ENCODE measurements around the gene ENTREP1.
A peak's percentile ranks its signal among the peaks of the same experiment; 100 is the strongest.

ENTREP1 gene

GRCh38 chr9:69323861-69324260 lies 1.2 kb upstream of the ENTREP1 start:
- Histone ChIP-seq H3K27me3 (ENCODE audit: control insufficient read depth, insufficient read depth, low read length) (peaks cover 85% of the 10 kb centered on the region), H3K4me3 (ENCODE audit: low read length) (no peak overlapping the region), H3K4me1 (ENCODE audit: control insufficient read depth, insufficient read depth, low read length) (peaks cover 11% of the 10 kb centered on the region), H3K36me3 (ENCODE audit: insufficient read depth, low read length) (no peaks in the 10 kb centered on the region), H3K4me2 (ENCODE audit: low read length) (no peak overlapping the region), H3K9me3 (replicated peaks; ENCODE audit: low read length) (no peaks in the 10 kb centered on the region), H3K9ac (ENCODE audit: low read depth, low read length) (no peak overlapping the region)

GRCh38 chr9:69325409-69326212 lies 596 bp downstream of the ENTREP1 start:
- peaks cover 11% of the 10 kb centered on the region for H3K4me1 ChIP-seq (ENCODE audit: control insufficient read depth, insufficient read depth, low read length)
- H3K4me2 ChIP-seq (ENCODE audit: low read length) = peak overlapping the region; percentile 83
- H3K4me3 ChIP-seq (ENCODE audit: low read length) = peak overlapping the region; percentile 68
- peaks cover 77% of the 10 kb centered on the region for H3K27me3 ChIP-seq (ENCODE audit: control insufficient read depth, insufficient read depth, low read length)
- no peak overlapping the region for H3K9ac ChIP-seq (ENCODE audit: low read depth, low read length)
- no peaks in the 10 kb centered on the region for H3K36me3 ChIP-seq (ENCODE audit: insufficient read depth, low read length)
- no peaks in the 10 kb centered on the region for H3K9me3 ChIP-seq (replicated peaks; ENCODE audit: low read length)

- peaks cover 73% of the 10 kb centered on the region for H3K27me3 ChIP-seq (ENCODE audit: control insufficient read depth, insufficient read depth, low read length)
- H3K4me1 ChIP-seq (ENCODE audit: control insufficient read depth, insufficient read depth, low read length) = peaks cover 11% of the 10 kb centered on the region
- H3K4me3 ChIP-seq (ENCODE audit: low read length) = no peak overlapping the region
- no peaks in the 10 kb centered on the region for H3K9me3 ChIP-seq (replicated peaks; ENCODE audit: low read length)
- H3K9ac ChIP-seq (ENCODE audit: low read depth, low read length) = no peak overlapping the region
- no peak overlapping the region for H3K4me2 ChIP-seq (ENCODE audit: low read length)
- no peaks in the 10 kb centered on the region for H3K36me3 ChIP-seq (ENCODE audit: insufficient read depth, low read length)
Measured at GRCh38 chr9:69326261-69326660, 1.2 kb downstream of the ENTREP1 start.

- H3K9ac ChIP-seq (ENCODE audit: low read depth, low read length) = no peak overlapping the region
- H3K4me3 ChIP-seq (ENCODE audit: low read length) = no peak overlapping the region
- H3K36me3 ChIP-seq (ENCODE audit: insufficient read depth, low read length) = no peaks in the 10 kb centered on the region
- no peaks in the 10 kb centered on the region for H3K9me3 ChIP-seq (replicated peaks; ENCODE audit: low read length)
- H3K27me3 ChIP-seq (ENCODE audit: control insufficient read depth, insufficient read depth, low read length) = peaks cover 40% of the 10 kb centered on the region
- H3K4me1 ChIP-seq (ENCODE audit: control insufficient read depth, insufficient read depth, low read length) = peaks cover 2% of the 10 kb centered on the region
- no peak overlapping the region for H3K4me2 ChIP-seq (ENCODE audit: low read length)
Measured at GRCh38 chr9:69330580-69330979, 5.6 kb downstream of the ENTREP1 start.

GRCh38 chr9:69331444-69331843 lies 6.4 kb downstream of the ENTREP1 start:
- Histone ChIP-seq H3K4me3 (ENCODE audit: low read length) (no peak overlapping the region), H3K4me1 (ENCODE audit: control insufficient read depth, insufficient read depth, low read length) (no peaks in the 10 kb centered on the region), H3K9ac (ENCODE audit: low read depth, low read length) (no peak overlapping the region), H3K9me3 (replicated peaks; ENCODE audit: low read length) (no peaks in the 10 kb centered on the region), H3K36me3 (ENCODE audit: insufficient read depth, low read length) (no peaks in the 10 kb centered on the region), H3K4me2 (ENCODE audit: low read length) (no peak overlapping the region), H3K27me3 (ENCODE audit: control insufficient read depth, insufficient read depth, low read length) (peaks cover 32% of the 10 kb centered on the region)

- Histone ChIP-seq H3K4me2 (ENCODE audit: low read length) (no peak overlapping the region), H3K27me3 (ENCODE audit: control insufficient read depth, insufficient read depth, low read length) (peaks cover 26% of the 10 kb centered on the region), H3K4me1 (ENCODE audit: control insufficient read depth, insufficient read depth, low read length) (no peaks in the 10 kb centered on the region), H3K9me3 (replicated peaks; ENCODE audit: low read length) (no peaks in the 10 kb centered on the region), H3K36me3 (ENCODE audit: insufficient read depth, low read length) (no peaks in the 10 kb centered on the region), H3K9ac (ENCODE audit: low read depth, low read length) (no peak overlapping the region), H3K4me3 (ENCODE audit: low read length) (no peak overlapping the region)
Measured at GRCh38 chr9:69332067-69332685, 7.2 kb downstream of the ENTREP1 start.

- no peak overlapping the region for H3K4me3 ChIP-seq (ENCODE audit: low read length)
- no peaks in the 10 kb centered on the region for H3K9me3 ChIP-seq (replicated peaks; ENCODE audit: low read length)
- H3K9ac ChIP-seq (ENCODE audit: low read depth, low read length) = no peak overlapping the region
- no peak overlapping the region for H3K4me2 ChIP-seq (ENCODE audit: low read length)
- H3K4me1 ChIP-seq (ENCODE audit: control insufficient read depth, insufficient read depth, low read length) = no peaks in the 10 kb centered on the region
- no peaks in the 10 kb centered on the region for H3K36me3 ChIP-seq (ENCODE audit: insufficient read depth, low read length)
- peaks cover 11% of the 10 kb centered on the region for H3K27me3 ChIP-seq (ENCODE audit: control insufficient read depth, insufficient read depth, low read length)
Measured at GRCh38 chr9:69333716-69334115, 8.7 kb downstream of the ENTREP1 start.

GRCh38 chr9:69334317-69334716 lies 9.3 kb downstream of the ENTREP1 start:
- no peak overlapping the region for H3K4me3 ChIP-seq (ENCODE audit: low read length)
- H3K9ac ChIP-seq (ENCODE audit: low read depth, low read length) = no peak overlapping the region
- H3K9me3 ChIP-seq (replicated peaks; ENCODE audit: low read length) = no peaks in the 10 kb centered on the region
- no peaks in the 10 kb centered on the region for H3K36me3 ChIP-seq (ENCODE audit: insufficient read depth, low read length)
- H3K4me2 ChIP-seq (ENCODE audit: low read length) = no peak overlapping the region
- H3K4me1 ChIP-seq (ENCODE audit: control insufficient read depth, insufficient read depth, low read length) = no peaks in the 10 kb centered on the region
- H3K27me3 ChIP-seq (ENCODE audit: control insufficient read depth, insufficient read depth, low read length) = peaks cover 6% of the 10 kb centered on the region

GRCh38 chr9:69339620-69340019 lies 14.6 kb downstream of the ENTREP1 start:
- Histone ChIP-seq H3K36me3 (ENCODE audit: insufficient read depth, low read length) (no peaks in the 10 kb centered on the region), H3K4me2 (ENCODE audit: low read length) (no peak overlapping the region), H3K4me1 (ENCODE audit: control insufficient read depth, insufficient read depth, low read length) (no peaks in the 10 kb centered on the region), H3K9me3 (replicated peaks; ENCODE audit: low read length) (no peaks in the 10 kb centered on the region), H3K4me3 (ENCODE audit: low read length) (no peak overlapping the region), H3K27me3 (ENCODE audit: control insufficient read depth, insufficient read depth, low read length) (no peaks in the 10 kb centered on the region), H3K9ac (ENCODE audit: low read depth, low read length) (no peak overlapping the region)

GRCh38 chr9:69340631-69341030 lies 15.6 kb downstream of the ENTREP1 start:
- Histone ChIP-seq H3K4me3 (ENCODE audit: low read length) (no peak overlapping the region), H3K27me3 (ENCODE audit: control insufficient read depth, insufficient read depth, low read length) (no peaks in the 10 kb centered on the region)

GRCh38 chr9:69342769-69343168 lies 17.8 kb downstream of the ENTREP1 start:
- Histone ChIP-seq H3K36me3 (ENCODE audit: insufficient read depth, low read length) (no peaks in the 10 kb centered on the region), H3K9ac (ENCODE audit: low read depth, low read length) (no peak overlapping the region), H3K9me3 (replicated peaks; ENCODE audit: low read length) (no peaks in the 10 kb centered on the region), H3K4me2 (ENCODE audit: low read length) (no peak overlapping the region), H3K4me3 (ENCODE audit: low read length) (no peak overlapping the region), H3K4me1 (ENCODE audit: control insufficient read depth, insufficient read depth, low read length) (no peaks in the 10 kb centered on the region), H3K27me3 (ENCODE audit: control insufficient read depth, insufficient read depth, low read length) (no peaks in the 10 kb centered on the region)

More at GRCh38 chr9:69340631-69341030, 15.6 kb downstream of the ENTREP1 start:
- Histone ChIP-seq H3K4me1 (ENCODE audit: control insufficient read depth, insufficient read depth, low read length) (no peaks in the 10 kb centered on the region), H3K9ac (ENCODE audit: low read depth, low read length) (no peak overlapping the region), H3K36me3 (ENCODE audit: insufficient read depth, low read length) (no peaks in the 10 kb centered on the region), H3K4me2 (ENCODE audit: low read length) (no peak overlapping the region), H3K9me3 (replicated peaks; ENCODE audit: low read length) (no peaks in the 10 kb centered on the region)

GRCh38 chr9:69344459-69344858 lies 19.4 kb downstream of the ENTREP1 start:
- H3K27me3 ChIP-seq (ENCODE audit: control insufficient read depth, insufficient read depth, low read length) = no peaks in the 10 kb centered on the region
- H3K9me3 ChIP-seq (replicated peaks; ENCODE audit: low read length) = no peaks in the 10 kb centered on the region
- H3K9ac ChIP-seq (ENCODE audit: low read depth, low read length) = no peak overlapping the region
- H3K36me3 ChIP-seq (ENCODE audit: insufficient read depth, low read length) = no peaks in the 10 kb centered on the region
- no peak overlapping the region for H3K4me3 ChIP-seq (ENCODE audit: low read length)
- H3K4me2 ChIP-seq (ENCODE audit: low read length) = no peak overlapping the region
- no peaks in the 10 kb centered on the region for H3K4me1 ChIP-seq (ENCODE audit: control insufficient read depth, insufficient read depth, low read length)
